GM20000 (cell line): ENCODE data around the gene MTHFR.

Source experiments
- DNase-seq: peaks from one replicate; pipeline ENCODE4 v3.0.0; 2012; ENCODE audit warnings: low spot score
- TF ChIP-seq, protein P1 (sequence below): IDR thresholded peaks from 2 replicates; pipeline ENCODE4 v1.5.1; 2012; ENCODE audit warnings: mild to moderate bottlenecking, control low read depth; ENCODE audit errors: extremely low read depth, missing control alignments

Gene MTHFR

DNA sequence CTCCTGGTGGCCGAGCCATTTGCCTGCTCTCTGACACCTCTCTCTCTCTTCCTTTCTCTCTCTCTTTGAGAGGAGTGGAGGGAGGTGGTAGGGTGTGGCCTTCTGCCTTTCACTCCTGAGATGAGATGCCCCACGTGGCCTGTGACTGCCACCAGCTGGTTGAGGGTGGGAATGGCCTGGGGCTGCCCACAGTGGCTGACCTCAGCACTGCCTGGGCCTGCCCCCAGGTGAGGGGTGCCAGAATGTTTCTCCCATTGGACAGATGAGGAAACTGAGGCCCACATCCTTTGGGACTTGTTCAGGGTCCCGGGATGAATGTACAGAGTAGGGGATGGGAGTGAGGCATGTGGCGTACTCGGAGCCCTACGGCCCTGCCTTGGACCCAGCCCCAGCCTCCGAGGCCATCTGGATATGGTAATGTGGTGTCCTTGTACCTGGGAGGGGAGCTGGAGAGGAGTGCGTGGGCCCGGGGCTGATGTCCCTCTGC lies 56.5 kb downstream of the MTHFR start:
- TF ChIP-seq, protein P1, sequence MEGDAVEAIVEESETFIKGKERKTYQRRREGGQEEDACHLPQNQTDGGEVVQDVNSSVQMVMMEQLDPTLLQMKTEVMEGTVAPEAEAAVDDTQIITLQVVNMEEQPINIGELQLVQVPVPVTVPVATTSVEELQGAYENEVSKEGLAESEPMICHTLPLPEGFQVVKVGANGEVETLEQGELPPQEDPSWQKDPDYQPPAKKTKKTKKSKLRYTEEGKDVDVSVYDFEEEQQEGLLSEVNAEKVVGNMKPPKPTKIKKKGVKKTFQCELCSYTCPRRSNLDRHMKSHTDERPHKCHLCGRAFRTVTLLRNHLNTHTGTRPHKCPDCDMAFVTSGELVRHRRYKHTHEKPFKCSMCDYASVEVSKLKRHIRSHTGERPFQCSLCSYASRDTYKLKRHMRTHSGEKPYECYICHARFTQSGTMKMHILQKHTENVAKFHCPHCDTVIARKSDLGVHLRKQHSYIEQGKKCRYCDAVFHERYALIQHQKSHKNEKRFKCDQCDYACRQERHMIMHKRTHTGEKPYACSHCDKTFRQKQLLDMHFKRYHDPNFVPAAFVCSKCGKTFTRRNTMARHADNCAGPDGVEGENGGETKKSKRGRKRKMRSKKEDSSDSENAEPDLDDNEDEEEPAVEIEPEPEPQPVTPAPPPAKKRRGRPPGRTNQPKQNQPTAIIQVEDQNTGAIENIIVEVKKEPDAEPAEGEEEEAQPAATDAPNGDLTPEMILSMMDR = peak; percentile 45
- DNase-seq = peak; percentile 68

DNA sequence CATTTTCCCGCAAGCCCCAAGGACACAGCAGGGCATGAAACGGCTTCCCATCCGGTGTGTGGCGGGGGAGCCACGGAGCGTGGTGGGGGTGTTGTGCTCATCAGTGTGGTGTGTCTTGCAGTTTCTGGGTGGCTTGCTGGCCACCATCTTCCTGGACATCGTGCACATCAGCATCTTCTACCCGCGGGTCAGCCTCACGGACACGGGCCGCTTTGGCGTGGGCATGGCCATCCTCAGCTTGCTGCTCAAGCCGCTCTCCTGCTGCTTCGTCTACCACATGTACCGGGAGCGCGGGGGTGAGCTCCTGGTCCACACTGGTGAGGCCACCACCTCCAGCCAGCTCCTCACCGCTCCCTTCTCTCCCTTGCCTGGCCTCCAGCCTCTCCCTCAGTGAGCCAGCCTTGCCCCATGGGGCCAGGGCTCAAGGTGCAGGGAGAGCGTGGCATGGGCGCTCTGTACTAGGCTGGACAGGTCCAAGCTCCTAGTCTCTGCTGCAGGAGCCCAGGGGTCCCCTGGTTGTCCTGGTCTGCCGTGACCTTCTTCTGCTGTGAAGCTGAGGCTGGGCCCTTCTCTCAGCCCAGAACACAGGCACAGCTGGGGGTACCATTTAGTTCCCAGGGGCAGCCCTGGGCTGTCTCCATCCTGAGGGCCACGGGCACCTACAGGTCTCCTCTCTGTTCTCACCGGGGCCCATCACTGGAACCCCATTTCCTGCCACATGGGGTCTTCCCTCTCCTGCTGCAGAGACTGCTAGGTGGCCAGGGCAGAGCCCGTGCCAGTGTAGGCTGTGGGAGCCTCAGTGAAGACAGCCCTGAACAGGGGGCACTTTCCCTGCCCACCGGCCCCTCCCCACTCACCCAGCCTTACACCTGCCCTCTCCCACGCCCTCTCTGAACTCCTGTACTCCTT lies 57.2 kb downstream of the MTHFR start:
- TF ChIP-seq, protein P1 = no peak

DNA sequence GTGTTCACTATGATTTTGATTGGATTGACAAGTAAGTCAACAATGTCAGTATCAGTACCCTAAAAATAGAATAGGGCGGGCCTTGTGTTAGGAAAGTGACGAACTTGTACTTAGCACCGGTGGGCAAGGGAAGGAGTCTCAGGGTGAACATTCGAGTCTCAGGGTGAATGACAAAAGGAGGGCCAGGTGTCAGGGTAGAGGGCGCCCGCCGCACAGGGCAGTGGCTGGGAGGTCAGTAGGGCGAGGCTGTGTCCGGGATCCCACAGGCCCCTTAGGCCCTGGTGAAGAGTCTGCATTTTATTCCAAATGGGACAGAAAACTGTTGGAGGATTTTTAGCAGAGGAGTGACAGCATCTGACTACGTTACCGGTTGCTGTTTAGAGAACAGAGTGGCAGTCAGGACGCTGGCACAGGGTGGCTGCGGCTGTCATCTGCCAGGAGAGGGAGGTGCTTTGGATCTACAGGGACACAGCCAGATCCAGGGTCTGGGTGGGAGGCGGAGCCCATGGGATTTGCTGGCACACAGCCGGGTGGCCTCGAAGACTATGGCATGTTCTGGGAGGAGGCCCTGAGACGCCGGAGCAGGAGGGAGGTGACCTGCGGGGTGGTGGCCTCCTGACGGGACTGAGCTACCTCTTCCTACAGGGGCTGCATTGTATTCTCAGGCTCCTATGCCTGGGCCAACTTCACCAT lies 58.8 kb downstream of the MTHFR start:
- DNase-seq = no peak
- TF ChIP-seq, protein P1 = no peak

More for the DNA sequence above, 57.2 kb downstream of the MTHFR start:
- DNase-seq = no peak

DNA sequence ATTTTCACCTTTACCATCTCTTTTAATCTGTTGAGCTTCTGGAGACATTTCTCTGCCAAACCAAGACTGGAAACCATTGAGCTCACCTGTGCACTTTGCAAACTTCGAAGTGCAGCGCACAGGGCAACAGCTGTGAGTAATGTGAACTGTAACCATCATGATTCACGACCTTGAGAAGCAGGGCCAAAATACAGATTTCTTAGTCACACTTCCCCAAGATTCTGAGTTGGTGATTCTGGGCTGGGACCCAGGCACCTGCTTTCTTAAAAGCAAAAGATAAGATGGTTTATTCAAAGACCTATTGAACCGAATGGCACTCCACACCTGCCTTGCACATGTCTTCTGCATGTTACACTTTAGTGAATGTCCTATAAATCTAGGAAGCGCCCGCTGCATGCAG lies 59.7 kb downstream of the MTHFR start:
- DNase-seq = no peak
- TF ChIP-seq, protein P1 = no peak

DNA sequence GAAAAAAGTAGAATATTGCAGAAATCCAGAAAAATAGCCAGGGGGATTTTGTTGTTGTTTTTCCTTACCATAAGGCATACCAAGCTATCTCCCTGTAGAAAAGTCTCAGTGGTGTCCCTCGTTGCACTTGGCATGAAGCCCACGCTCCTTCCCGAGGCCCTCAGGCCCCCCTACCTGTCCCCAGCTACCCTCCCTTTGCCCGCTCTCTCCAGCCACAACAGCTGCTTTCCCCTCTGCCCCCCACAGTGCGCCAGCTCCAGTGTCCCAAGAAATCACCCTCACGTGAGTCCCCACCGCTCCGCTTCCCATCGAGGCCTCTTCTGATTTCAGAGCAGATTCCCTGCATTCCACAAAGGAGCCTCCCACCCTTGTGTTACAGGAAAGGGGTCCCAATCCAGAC lies 61.5 kb downstream of the MTHFR start:
- TF ChIP-seq, protein P1 = no peak
- no peak for DNase-seq

DNA sequence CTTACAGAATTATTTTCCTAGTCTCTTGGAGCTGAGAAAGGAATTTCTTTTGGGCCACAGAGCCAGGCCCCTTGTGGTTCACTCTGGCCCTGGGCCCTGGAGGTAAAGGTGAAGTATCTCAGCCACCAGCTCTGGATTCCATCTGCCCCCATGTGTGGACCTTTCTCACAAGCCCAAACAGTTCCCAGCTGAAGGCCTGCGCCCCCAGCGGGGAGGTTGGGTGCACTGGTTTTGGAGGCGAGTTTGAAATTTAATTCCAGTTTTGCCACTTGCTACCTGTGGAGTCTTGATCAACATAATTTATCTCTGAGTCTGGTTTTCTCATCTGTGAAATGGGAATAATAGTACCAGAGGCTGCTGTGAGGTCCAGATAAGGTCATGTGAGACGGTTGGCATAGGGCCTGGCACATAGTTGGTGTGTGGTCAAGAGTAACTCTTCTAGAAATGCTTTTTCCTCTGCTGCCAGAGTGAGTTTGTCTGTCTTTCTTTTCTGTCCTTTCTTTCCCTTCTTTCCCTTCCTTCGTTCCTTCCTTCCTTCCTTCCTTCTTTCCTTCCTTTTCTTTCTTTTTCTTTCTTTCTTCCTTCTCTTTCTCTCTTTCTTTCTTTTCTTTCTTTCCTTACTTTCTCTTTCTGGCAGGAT lies 63.7 kb downstream of the MTHFR start:
- DNase-seq = no peak
- TF ChIP-seq, protein P1 = no peak
